Transverse colon (tissue), 4 donors: ENCODE measurements around the gene CDK14.

Source experiments
- CTCF ChIP-seq, 5 experiments: fragments of 200-600 bp in 3 of 5; fragments of 450-650 bp in 2 of 5; sonication (generic) in 3 of 5; IDR thresholded peaks; 1 replicate in 2 of 5; 2 replicates in 3 of 5; pipeline ENCODE4 v1.5.1; 2016 to 2017; ENCODE audit warnings: antibody characterized with exemption in 5 of 5, inconsistent platforms in 3 of 5, mild to moderate bottlenecking in 2 of 5, moderate library complexity in 1 of 5
- POLR2AphosphoS5 ChIP-seq, 3 donors: sonication (generic); formaldehyde crosslinking; IDR thresholded peaks; one replicate each; pipeline ENCODE4 v1.6.1; 2016; ENCODE audit warnings: antibody characterized with exemption in 3 of 3

DNA sequence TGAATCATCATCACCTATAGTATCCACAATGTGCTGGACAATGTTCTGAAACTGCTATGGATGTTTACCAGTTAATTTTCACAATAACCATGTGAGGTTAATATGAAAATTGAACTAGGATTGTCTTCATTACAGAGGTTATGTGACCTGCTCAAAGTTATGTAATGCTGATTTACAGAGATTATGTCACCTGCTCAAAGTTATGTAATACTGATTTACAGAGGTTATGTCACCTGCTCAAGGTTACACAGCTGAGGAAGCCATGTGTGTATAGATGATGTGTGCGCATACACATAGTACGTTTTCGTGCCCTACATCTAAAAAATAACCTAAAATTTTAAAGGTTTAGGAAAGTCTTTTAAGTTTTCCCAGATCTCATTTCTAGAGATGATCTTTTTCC lies 298.0 kb downstream of the CDK14 start:
- TF ChIP-seq CTCF (IDR thresholded peaks at IDR 0.05) = no peak
- TF ChIP-seq POLR2AphosphoS5 (IDR thresholded peaks at IDR 0.05) = no peak
